Keratinocyte (primary cell): ENCODE results near the gene GREB1.

Experiments used
- EZH2 ChIP-seq: IDR thresholded peaks from one replicate; pipeline ENCODE4 v1.6.1; 2012; ENCODE audit warnings: inconsistent platforms, mild to moderate bottlenecking, low read length, moderate library complexity
- TF ChIP-seq, protein P1 (sequence below), 3 experiments: IDR thresholded peaks in 1 of 3; conservative IDR thresholded peaks in 1 of 3; optimal IDR thresholded peaks in 1 of 3; 2 replicates in 2 of 3; 3 replicates in 1 of 3; pipeline versions ENCODE3 to v1.5.1; 2011; ENCODE audit warnings: low read length in 3 of 3, mild to moderate bottlenecking in 3 of 3, moderate library complexity in 2 of 3, control low read depth in 1 of 3, inconsistent platforms in 1 of 3; ENCODE audit not compliant: insufficient read depth in 2 of 3; ENCODE audit errors: extremely low read depth in 1 of 3

DNA sequence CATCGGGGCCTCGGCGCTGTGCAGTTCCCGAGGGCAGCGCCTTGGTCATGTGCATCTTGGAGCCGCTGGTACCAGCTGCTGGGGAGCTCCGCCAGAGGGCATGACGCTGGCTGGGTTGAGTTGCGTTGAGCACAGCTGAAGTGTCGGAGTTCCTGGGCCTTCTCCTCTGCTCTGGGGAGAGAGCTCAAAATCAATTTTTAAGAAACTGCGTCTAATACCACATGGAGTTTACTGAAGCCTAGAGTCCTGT lies 48.7 kb downstream of the GREB1 start:
- TF ChIP-seq, protein P1, sequence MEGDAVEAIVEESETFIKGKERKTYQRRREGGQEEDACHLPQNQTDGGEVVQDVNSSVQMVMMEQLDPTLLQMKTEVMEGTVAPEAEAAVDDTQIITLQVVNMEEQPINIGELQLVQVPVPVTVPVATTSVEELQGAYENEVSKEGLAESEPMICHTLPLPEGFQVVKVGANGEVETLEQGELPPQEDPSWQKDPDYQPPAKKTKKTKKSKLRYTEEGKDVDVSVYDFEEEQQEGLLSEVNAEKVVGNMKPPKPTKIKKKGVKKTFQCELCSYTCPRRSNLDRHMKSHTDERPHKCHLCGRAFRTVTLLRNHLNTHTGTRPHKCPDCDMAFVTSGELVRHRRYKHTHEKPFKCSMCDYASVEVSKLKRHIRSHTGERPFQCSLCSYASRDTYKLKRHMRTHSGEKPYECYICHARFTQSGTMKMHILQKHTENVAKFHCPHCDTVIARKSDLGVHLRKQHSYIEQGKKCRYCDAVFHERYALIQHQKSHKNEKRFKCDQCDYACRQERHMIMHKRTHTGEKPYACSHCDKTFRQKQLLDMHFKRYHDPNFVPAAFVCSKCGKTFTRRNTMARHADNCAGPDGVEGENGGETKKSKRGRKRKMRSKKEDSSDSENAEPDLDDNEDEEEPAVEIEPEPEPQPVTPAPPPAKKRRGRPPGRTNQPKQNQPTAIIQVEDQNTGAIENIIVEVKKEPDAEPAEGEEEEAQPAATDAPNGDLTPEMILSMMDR (optimal IDR thresholded peaks at IDR 0.05 in 1 of 3, IDR thresholded peaks at IDR 0.05 in 1 of 3, conservative IDR thresholded peaks at IDR 0.05 in 1 of 3; ENCODE audit: extremely low read depth in 1 of 3, insufficient read depth in 2 of 3, low read length in 3 of 3), result no peak
- no peak for TF ChIP-seq EZH2
